GM20431 (cell line): ENCODE measurements around the gene CYP2S1.
"Not testable (repeated sequence)": the region's sequence is repeated elsewhere in the genome, so short reads cannot be mapped to it uniquely, and the experiment has no call there.

Source experiments
- in situ Hi-C: fragments of 300-500 bp; cut with MseI, MboI; formaldehyde crosslinking; loops from one replicate; pipeline ENCODE4 v1.15.0; 2020; ENCODE audit warnings: low sequenced_read_pairs; ENCODE audit not compliant: unreplicated experiment

Gene CYP2S1

DNA sequence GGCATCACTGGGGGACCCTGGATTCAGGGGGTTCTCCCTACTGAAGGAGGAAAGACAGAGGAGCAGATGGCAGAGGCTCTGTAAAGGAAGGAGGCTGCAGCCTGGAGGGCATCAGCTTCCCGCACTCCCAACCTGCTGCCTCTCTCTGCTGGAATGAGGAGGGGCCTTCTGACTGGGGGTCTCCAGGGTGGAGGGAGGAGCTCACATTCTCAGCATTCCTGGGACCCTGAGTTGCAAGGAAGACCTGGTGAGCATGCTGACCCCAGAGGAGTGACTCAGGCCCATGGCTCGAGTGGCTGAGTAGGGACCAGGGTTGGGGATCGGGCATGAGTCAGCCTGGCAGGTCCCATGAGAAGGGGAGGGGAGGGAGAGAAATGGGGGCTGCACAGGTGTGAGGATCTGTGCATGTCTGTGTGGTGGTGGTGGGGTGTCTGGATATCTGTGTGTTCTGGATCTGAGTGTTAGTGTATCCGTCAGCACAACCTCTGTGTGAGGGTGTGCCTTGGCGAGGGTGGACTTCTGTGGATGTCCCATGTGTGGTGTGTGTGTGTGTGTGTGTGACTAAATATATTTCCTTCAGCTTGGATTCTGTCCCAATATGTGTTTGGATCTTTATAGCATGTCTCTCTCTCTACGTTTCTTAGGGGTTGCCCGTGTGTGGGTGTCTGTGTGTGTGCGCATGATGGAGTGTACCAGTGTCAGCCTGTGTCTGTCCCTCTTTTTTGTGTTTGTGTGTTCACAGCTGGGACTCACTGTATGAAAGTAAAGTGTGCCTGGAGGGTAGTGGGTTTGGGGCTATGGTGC, 30.6 kb downstream of the CYP2S1 start:
- in situ Hi-C loops: no loop called here

DNA sequence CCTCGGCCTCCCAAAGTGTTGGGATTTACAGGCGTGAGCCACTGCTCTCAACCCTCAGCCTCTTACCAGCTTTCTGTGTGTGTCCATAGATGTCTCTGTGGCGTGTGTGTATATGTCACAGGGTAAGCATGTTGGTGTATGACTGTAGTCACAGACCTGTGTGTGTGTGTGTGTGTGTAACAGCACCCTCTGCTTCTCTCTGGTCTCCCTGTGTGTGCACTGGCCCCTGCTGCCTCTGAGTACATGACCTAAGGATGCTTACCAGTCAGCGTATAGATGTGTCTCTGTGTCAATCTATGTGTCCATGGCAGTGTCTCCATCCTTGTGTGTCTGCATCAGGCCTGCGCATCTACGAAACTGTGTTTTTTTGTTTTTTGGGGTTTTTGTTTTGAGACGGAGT, 31.6 kb downstream of the CYP2S1 start:
- in situ Hi-C loops: no loop called here

DNA sequence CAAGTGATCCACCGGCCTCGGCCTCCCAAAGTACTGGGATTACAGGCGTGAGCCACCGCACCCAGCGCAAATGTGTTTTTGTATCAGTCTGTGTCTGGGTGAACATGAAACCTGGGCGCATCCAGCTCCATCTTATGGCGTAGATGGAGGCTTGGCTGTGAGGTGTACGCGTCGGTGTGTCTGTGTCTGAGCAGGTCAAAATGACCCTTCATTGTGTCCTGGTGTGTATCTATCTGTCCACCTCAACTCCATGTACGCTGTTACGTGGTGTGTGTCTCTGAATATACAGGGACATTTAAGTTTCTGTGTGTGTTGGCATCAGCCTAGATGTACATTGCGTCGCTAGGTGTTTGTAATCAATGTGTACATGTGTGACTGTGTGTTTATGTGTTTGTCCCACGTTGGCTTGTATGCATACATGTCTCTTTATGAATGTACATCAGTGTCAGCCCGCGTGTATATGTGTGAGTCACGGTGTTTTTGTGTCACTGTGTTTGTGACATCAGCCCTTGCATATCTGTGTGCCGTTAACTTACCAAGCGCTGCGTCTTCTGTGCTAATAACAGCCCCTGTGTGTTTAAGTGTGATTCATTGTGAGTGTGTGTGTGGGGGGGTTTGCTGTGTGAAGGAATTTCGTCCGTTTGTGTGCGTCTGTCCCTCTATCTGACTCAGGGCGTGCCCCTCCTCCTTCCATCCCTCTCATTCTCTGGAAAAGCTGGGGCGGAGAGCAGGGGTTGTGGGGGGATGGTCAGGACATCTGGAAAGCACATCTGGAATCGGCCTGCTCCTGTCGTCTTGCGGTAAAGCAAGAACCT, 32.4 kb downstream of the CYP2S1 start:
- in situ Hi-C loops: no loop called here

DNA sequence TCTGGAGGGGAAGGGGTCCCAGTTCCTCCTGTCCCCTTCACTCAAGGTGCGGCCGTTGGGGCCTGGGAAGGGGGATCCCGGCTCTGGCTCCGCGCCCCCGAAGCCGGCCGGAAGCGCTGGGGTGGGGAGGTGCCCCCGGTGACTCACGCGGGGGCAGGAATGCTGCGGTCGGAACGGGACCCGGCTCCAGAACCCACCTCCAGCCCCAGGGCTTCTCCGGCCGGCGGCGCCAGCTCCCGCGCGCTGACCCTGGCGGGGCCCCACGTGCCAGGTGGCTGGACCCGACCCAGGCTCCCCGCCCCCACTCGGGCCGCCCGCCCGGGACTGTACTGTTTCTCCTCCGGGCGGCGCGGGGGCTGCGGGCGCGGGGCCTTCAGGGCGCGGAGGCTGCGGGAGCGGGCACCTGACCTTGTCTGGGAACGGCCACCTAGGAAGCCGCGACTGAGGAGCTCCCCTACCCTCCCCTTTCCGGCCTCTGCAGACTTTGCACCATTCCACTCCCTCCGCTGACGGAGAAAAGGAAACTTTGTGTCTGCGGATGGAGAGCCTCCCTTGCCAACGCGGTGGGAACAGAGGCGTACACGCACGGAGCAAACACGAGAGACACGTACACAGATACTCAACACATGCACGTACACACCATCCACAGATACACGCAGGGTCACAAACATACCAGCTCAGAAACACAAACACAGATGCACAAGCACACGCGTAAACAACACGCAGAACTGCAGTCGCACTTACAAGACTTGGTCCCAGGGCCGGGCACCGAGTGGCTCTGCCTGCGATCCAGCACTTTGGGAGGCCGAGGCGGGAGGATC, 33.2 kb downstream of the CYP2S1 start:
- in situ Hi-C loops: no loop called here

DNA sequence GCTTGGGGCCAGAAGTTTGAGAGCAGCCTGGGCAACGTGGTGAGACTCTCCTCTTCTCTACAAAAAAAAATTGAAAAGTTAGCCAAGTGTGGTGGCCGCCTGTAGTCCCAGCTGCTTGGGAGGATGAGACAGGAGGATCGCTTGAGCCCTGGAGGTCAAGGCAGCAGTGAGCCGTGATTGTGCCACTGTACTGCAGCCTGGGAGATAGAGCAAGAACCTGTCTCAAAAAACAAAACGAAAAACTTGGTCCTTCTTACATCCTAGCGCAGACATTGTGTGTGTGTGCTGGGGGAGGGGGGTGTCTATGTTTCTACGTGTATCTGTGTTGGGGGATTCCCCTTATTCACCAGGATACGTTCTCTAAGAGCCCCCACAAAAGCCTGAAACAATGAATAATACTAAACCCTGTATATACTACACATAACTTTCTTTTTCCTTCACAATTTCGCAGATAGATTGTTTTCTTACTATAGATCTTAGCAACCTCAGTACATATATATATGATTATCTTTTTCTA, 33.9 kb downstream of the CYP2S1 start:
- in situ Hi-C loops: no loop called here

DNA sequence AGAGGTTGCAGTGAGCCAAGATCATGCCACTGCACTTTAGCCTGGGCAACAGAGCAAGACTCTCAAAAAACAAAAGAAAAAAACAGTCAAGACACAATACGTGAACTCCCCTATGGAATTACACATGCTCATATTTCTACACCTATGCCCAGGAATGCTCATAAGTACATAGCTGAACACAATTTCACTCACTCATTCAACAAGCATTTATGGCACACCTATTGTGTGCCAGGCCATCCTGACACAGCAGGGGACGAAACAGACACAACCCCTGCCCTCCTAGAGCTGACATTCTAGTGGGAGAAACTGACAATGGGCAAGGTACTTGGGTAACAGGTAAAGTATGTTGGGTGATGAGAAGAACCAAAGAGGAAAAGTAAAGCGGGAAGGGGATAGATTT, 35.5 kb downstream of the CYP2S1 start:
- in situ Hi-C loops: no loop called here

DNA sequence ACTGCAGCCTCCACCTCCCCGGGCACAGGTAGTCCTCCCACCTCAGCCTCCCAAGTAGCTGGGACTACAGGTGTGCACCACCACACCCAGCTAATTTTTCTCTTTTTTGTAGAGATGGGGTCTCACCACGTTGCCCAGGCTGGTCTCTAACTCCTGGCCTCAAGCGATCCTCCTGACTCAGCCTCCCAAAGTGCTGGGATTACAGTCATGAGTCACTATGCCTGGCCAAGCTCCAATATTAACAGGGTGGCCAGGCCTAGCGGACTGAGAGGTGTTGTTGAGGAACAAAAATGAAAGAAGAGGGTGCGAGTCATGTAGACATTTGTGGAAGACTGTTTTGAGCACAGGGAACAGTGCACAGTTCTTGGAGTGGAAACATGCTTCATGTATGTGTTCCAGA, 36.3 kb downstream of the CYP2S1 start:
- in situ Hi-C loops: not testable (repeated sequence)

DNA sequence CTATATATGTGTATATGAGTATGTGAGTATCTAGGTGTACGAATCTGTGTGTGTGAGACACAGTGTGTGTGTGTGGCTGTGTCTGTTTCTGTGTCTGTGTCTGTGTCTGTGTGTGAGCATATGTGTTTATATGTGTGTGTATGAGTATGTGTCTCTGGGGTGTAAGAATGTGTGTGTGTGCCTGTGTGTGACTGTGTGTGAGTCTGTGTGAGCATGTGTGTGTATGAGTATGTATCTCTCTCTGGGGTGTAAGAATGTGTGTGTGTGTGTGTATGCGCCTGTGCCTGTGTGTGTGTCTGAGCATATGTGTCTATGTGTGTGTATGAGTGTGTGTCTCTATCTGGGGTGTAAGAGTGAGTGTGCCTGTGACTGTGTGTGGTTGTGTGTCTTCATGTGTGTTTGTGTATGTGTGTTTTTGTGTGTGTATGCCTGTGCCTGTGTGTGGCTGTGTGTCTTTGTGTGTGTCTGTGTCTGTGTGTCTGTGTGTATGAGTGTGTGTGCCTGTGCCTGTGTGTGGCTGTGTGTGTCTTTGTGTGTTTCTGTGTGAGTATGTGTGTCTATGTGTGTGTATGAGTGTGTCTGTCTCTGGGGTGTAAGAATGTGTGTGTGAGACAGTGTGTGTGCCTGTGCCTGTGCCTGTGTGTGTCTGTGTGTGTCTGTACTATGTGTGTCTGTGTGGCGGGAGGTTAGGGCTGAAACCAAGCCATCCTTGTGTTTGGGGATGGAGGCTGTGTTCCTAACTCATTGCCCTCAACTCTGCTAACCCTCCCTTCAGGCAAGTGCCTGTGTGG, 37.2 kb downstream of the CYP2S1 start:
- in situ Hi-C loops: no loop called here

DNA sequence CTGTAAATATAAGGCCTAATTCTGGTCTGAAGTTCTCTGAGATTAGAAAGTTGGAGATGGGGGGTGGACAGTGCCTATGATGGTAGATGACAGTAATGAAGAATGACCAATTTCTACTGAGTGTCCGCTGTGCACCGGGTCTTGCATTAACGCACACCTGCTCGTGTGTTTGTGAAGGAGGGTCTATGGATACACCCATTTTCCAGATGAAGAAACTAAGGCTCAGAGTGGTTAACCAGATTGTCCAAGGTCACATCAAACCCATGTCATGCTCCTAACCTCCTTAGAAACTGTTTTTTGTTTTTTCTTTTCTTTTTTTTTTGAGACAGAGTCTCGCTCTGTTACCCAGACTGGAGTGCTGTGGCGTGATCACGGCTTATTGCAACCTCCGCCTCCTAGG, 39.7 kb downstream of the CYP2S1 start:
- in situ Hi-C loops: no loop called here

DNA sequence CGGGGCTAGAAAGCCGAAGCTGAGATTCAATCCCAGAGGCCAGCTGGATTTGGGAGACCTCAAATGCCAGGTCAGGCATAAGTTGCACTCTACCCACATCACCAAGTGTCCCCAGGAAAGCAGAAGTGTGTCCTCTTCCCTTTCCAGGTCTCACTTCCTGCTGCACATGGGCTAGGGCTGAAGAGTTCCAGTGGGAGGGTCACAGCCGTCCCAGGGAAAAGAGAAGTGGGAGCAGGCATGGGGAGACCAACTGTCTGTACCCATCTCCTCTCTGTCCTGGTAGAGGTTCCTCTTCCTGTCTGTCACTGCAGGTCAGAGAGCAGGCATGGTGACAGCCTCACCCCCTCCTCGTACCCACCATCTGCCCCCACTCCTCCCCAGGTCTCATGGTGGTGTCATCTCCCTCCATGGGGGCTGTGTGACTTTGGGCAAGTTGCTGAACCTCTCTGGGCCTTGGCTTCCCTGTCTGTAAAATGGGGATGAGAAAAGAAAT, 40.8 kb downstream of the CYP2S1 start:
- in situ Hi-C loops: no loop called here

DNA sequence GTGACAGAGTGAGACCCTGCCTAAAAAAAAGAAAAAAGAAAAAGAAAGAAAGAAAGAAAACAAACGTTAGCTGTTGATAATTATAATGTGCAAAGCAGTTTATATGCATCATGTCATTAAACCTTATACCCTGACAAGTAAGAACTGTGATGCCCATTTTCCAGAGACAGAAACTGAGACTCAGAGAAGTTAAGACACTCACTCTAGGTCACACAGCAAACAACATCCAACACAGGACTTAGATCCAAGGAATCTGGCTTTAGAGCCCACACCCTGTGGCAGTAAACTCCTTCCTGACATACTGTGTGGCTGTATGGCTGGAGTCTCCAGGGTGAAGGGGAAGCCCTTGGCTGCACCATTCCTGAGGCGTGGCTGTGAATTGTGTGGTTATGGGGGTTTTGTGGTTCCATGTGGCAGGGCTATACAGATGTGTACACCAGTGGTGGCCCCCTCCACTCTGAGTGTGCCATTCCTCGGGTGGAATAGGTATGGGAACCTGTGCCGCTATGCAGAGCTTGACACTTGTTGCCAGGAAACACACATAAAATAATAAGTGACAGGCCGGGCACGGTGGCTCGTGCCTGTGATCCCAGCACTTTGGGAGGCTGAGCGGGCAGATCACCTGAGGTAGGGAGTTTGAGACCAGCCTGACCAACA, 41.6 kb downstream of the CYP2S1 start:
- in situ Hi-C loops: no loop called here

DNA sequence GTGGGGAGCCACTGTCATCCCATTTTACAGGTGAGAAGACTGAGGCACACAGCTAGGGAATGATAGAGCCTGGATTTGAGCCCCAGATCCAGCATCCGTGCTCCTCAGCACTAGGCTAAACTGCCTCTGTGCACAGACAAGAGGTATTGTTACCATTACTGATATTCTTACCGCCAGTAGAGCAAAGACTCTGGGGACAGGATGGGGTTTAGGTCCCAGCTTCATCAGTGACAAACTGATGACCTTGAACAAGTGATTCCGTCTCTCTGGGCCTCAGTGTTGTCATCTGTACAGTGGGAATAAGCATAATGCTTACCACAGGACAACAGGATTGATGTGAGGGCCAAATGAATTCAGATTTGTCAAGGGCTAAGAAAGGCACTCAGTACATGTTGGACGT, 42.5 kb downstream of the CYP2S1 start:
- in situ Hi-C loops: no loop called here

DNA sequence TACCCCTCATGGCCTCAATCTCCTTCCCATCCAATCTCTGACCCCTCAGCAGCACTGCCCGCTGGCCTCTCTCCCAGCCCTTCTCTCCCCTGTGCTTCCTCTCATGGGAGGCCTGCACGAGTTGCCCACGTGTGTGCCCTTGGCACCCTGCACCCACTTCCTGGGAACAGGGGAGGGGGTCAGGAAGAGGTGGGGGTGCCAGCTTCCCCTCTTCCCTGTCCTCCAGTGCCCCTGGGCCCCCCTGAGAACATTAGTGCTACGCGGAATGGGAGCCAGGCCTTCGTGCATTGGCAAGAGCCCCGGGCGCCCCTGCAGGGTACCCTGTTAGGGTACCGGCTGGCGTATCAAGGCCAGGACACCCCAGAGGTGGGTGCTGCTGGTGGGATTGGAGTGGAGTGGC, 45.2 kb downstream of the CYP2S1 start:
- in situ Hi-C loops: no loop called here

DNA sequence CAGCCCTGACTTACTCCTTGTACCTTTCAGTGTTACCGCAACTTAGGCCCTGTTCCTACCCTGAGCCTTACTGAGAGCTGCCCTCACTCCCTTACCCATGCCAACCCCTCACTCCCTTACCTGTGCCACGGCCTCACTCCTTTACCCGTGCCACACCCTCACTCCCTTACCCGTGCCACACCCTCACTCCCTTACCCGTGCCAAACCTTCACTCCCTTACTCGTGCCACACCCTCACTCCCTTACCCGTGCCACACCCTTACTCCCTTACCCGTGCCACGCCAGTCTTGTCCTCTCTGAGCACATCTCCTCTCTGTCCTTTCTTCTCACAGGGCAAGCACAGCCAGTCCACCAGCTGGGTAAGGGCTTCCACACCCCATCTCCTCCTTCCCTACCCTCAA, 46.3 kb downstream of the CYP2S1 start:
- in situ Hi-C loops: no loop called here

DNA sequence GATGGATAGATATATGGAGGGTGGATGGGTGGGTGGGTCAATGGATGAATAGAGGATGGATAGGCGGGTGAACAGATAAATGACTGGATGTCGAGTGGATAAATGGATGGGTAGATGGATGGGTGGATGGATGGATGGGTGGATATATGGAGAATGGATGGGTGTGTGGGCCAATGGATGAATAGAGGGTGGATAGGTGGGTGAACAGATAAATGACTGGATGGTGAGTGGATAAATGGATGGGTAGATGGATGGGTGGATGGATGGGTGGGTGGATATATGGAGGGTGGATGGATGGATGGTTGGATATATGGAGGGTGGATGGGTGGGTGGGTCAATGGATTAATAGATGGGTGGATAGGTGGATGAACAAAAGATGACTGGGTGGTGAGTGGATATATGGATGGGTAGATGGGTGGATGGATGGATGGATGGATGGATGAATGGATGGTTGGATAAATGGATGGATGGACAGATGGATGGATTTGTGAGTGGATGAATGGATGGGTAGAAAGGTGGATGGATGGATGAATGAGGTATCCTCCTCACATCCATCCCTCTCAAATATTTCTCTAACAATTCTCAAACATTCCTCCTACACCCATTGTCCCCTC, 47.0 kb downstream of the CYP2S1 start:
- in situ Hi-C loops: no loop called here

DNA sequence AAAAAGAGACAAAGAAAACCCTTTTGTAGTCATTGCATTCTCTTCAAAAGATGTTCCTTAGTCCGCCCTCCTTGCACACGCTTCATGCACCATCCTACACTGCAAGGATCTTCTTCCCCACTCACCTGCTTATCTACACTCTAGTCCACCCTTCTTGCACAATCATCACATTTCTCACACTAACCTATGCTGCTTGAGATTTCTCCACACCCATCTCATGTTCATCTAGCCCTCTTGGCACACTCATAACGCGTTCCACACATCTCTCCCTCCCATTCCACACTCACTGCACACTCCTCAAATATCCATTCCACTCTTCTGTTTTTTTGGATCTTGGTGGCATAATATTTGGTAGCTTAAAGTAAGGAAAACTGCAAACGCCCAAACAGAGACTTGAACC, 48.8 kb downstream of the CYP2S1 start:
- in situ Hi-C loops: no loop called here

DNA sequence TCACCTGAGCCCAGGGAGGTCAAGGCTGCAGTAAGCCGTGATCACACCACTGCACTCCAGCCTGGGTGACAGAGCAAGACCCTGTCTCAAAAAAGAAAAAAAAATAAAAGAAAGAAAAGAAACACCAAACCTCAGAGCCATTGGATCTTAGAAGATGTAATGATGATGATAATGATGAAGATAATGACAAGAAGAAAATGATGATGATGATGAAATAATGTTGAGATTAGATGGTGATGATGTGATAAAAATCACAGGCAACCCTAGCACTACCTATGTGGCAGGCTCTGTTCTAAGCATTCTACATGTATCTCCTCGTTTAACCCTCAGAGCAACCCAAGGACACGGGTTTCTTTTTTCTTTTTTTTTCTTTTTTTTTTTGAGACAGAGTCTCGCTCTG, 51.1 kb downstream of the CYP2S1 start:
- in situ Hi-C loops: no loop called here

DNA sequence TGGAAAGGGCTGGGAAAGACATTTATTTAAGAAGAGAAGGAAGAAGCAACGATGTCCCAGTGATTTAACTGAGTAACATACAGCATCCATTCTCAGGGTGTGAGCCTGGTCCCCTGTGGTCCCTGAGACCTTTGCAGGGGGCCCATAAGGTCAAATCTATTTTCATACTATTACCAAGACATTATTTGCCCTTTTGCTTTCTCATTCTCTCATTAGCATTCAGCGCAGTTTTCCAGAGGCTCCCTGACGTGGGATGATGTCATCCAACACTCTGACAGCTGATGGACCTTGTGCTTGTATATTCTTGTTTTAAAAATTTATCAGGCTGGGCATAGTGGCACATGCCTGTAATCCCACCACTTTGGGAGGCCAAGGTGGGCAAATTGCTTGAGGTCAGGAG, 52.8 kb downstream of the CYP2S1 start:
- in situ Hi-C loops: no loop called here

DNA sequence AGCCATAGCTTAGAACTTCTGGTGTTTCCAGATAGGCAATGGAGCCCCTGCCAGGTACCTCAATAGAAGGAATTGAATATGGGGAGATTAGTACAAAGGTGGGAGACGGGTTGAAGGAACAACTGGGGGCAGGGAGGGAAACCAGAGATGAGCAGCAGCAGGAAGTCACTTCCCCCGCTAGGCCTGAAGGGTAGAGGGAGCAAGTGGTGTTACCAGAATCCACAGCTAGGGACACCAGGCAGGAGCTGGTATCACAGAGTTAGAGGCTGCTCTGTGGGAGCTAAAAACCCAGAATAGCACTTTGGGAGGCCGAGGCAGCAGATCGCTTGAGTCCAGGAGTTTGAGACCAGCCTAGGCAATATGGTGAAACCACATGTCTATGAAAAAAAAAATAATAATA, 55.9 kb downstream of the CYP2S1 start:
- in situ Hi-C loops: no loop called here
